Endodermal cell (in vitro differentiated cells): Measurements from ENCODE around the gene C1GALT1. TPM values are rescaled to one million over a fixed set of nuclear protein-coding genes. Genes with fewer than 3 reads are reported as not detected.
"Not testable (repeated sequence)": the region's sequence is repeated elsewhere in the genome, so short reads cannot be mapped to it uniquely, and the experiment has no call there.

ENCODE experiments used
- DNase-seq: peaks from one replicate; pipeline ENCODE4 v3.0.0-alpha.2; 2017
- H3K27ac ChIP-seq: 2 replicates; pipeline ENCODE4 v1.5.1; 2013; ENCODE audit warnings: mild to moderate bottlenecking, low read depth, low read length, moderate library complexity
- H3K27me3 ChIP-seq: 2 replicates; pipeline ENCODE4 v1.6.1; 2013; ENCODE audit warnings: mild to moderate bottlenecking, low read length, moderate library complexity; ENCODE audit not compliant: insufficient read depth, control insufficient read depth, poor library complexity, severe bottlenecking
- H3K36me3 ChIP-seq: 2 replicates; pipeline ENCODE4 v1.7.0; 2013; ENCODE audit warnings: mild to moderate bottlenecking, low read length, moderate library complexity; ENCODE audit not compliant: control insufficient read depth, insufficient read depth
- H3K4me1 ChIP-seq: one replicate; pipeline ENCODE4 v1.7.0; 2013; ENCODE audit warnings: low read length; ENCODE audit not compliant: control insufficient read depth, insufficient read depth
- H3K4me3 ChIP-seq: 2 replicates; pipeline ENCODE4 v1.5.1; 2013; ENCODE audit warnings: mild to moderate bottlenecking, low read length, moderate library complexity
- H3K9ac ChIP-seq: 2 replicates; pipeline ENCODE4 v1.6.1; 2013; ENCODE audit warnings: mild to moderate bottlenecking, low read length, moderate library complexity; ENCODE audit not compliant: poor library complexity, severe bottlenecking; ENCODE audit errors: extremely low read depth
- H3K9me3 ChIP-seq: 2 replicates; pipeline ENCODE4 v1.6.1; 2013; ENCODE audit warnings: mild to moderate bottlenecking, low read length, moderate library complexity; ENCODE audit not compliant: control insufficient read depth
- H3K27ac Mint-ChIP-seq: 2 replicates; pipeline ENCODE4 v1.8.0; 2020; ENCODE audit warnings: mixed read lengths
- H3K27me3 Mint-ChIP-seq: 2 replicates; pipeline ENCODE4 v1.8.0; 2021; ENCODE audit warnings: mild to moderate bottlenecking, mixed read lengths; ENCODE audit not compliant: insufficient read depth
- H3K36me3 Mint-ChIP-seq: 2 replicates; pipeline ENCODE4 v1.8.0; 2020; ENCODE audit warnings: low read depth, mixed read lengths
- H3K4me1 Mint-ChIP-seq: 2 replicates; pipeline ENCODE4 v1.8.0; 2020; ENCODE audit warnings: mixed read lengths
- H3K4me3 Mint-ChIP-seq: 2 replicates; pipeline ENCODE4 v1.8.0; 2020; ENCODE audit warnings: mild to moderate bottlenecking, moderate library complexity, mixed read lengths
- H3K9me3 Mint-ChIP-seq: 2 replicates; pipeline ENCODE4 v1.8.0; 2020; ENCODE audit warnings: mild to moderate bottlenecking, mixed read lengths
- CTCF ChIP-seq: fragments of 200-600 bp; sonication (generic); conservative IDR thresholded peaks from 2 replicates; pipeline ENCODE4 v1.5.0; 2021; ENCODE audit warnings: antibody characterized with exemption, mild to moderate bottlenecking
- WGBS, 2 experiments: methylation state at CpG; one replicate each; pipeline versions ENCODE4 v1.1.5 to v1.1.7; 2013; ENCODE audit warnings: missing lambda C conversion rate in 2 of 2, mixed read lengths in 1 of 2; ENCODE audit not compliant: insufficient coverage in 1 of 2, insufficient read length in 1 of 2; 5-methylcytosine and 5-hydroxymethylcytosine counted together
- long read RNA-seq, 4 experiments: library from polyadenylated mRNA in 2 of 4; library from RNA in 1 of 4; library from capped mRNA in 1 of 4; stranded (forward) in 3 of 4; unstranded in 1 of 4; transcript quantifications; one replicate each; pipeline ENCODE4 v2.0.0, GENCODE V29; 2020 to 2021; ENCODE audit warnings: inconsistent platforms in 1 of 4
- polyA plus RNA-seq, 2 experiments: library from polyadenylated mRNA; stranded (reverse); fragments of 50-300 nt; gene quantifications; one replicate each; pipeline ENCODE4 v1.2.3, GENCODE V29; 2013
- total RNA-seq, 2 donors: library from RNA; stranded (reverse); fragmentation: NEBNext Ultra II Directional in 1 of 2; extraction: Animal tissue kit (Norgen Biotek cat#: 25700) in 1 of 2; gene quantifications; 2 replicates in 1 of 2; 3 replicates in 1 of 2; pipeline ENCODE4 v1.2.1, GENCODE V29; 2021

Gene C1GALT1
- 100 to 1,000 TPM in 1 of 2 donors, 10 to 100 TPM in 1; 65.7 to 132 TPM for total RNA-seq
- polyA plus RNA-seq (2013, experiment 1 of 2) = 38.2 TPM
- polyA plus RNA-seq (2013, experiment 2 of 2) = 48.4 TPM
- long read RNA-seq, experiment 1, full-length matches to known transcripts = 9 of 33 reads
- long read RNA-seq, experiment 1, partial matches to known transcripts = 1 of 33 reads
- long read RNA-seq, experiment 1, other reads (novel, unspliced or antisense) = 23 of 33 reads
- long read RNA-seq, experiment 2, full-length matches to known transcripts = 78 of 96 reads
- long read RNA-seq, experiment 2, partial matches to known transcripts = 0 of 96 reads
- long read RNA-seq, experiment 2, other reads (novel, unspliced or antisense) = 18 of 96 reads
- long read RNA-seq, experiment 3, full-length matches to known transcripts = 95 of 146 reads
- long read RNA-seq, experiment 3, partial matches to known transcripts = 1 of 146 reads
- long read RNA-seq, experiment 3, other reads (novel, unspliced or antisense) = 50 of 146 reads
- long read RNA-seq, experiment 4, full-length matches to known transcripts = 35 of 55 reads
- long read RNA-seq, experiment 4, partial matches to known transcripts = 1 of 55 reads
- long read RNA-seq, experiment 4, other reads (novel, unspliced or antisense) = 19 of 55 reads

- TF ChIP-seq CTCF = peak; percentile 64
- Mint-ChIP-seq H3K36me3 (no peaks in the 10 kb centered on the region), H3K27ac (peak within 1 kb of the TSS; percentile 93), H3K27me3 (no peaks in the 10 kb centered on the region), H3K9me3 (no peaks in the 10 kb centered on the region), H3K4me3 (peak within 1 kb of the TSS; percentile 82), H3K4me1 (peaks cover 25% of the 10 kb centered on the region)
- H3K9ac ChIP-seq = peak within 1 kb of the TSS; percentile 86
- peak within 1 kb of the TSS; percentile 99 for H3K4me3 ChIP-seq
- H3K27me3 ChIP-seq = no peaks in the 10 kb centered on the region
- DNase-seq = peak; percentile 98
- H3K36me3 ChIP-seq = peaks cover 27% of the 10 kb centered on the region
- H3K4me1 ChIP-seq = no peaks in the 10 kb centered on the region
- peak within 1 kb of the TSS; percentile 84 for H3K27ac ChIP-seq
- WGBS, 2 experiments = 0% methylated on average over 11 to 82 of the region's 82 CpGs
- H3K9me3 ChIP-seq = no peaks in the 10 kb centered on the region
Observed at GRCh38 chr7:7182156-7183060, at the start of gene C1GALT1. Gene C1GALT1 (plus strand): TSS chr7:7182544. CDS start chr7:7234320, 51,776 bp downstream.

GRCh38 chr7:7134046-7134445 lies 48.3 kb upstream of the C1GALT1 start:
- no peak for TF ChIP-seq CTCF
- no peaks in the 10 kb centered on the region for H3K27me3 Mint-ChIP-seq
- H3K36me3 Mint-ChIP-seq = no peaks in the 10 kb centered on the region
- H3K9ac ChIP-seq = no peak overlapping the region
- peaks cover 2% of the 10 kb centered on the region for H3K4me1 ChIP-seq
- H3K36me3 ChIP-seq = peaks cover 6% of the 10 kb centered on the region
- H3K9me3 ChIP-seq = peaks cover 74% of the 10 kb centered on the region
- H3K27me3 ChIP-seq = no peaks in the 10 kb centered on the region
- H3K4me1 Mint-ChIP-seq = peaks cover 14% of the 10 kb centered on the region
- no peak for DNase-seq
- H3K27ac Mint-ChIP-seq = no peak overlapping the region
- H3K4me3 Mint-ChIP-seq = no peak overlapping the region
- H3K4me3 ChIP-seq = peak overlapping the region; percentile 13
- whole genome bisulfite sequencing, 2 experiments = 99% methylated on average over 2 of the region's 2 CpGs; no CpG with 5 or more reads in 1 of the 2 experiments
- H3K27ac ChIP-seq = no peak overlapping the region
- peaks cover 24% of the 10 kb centered on the region for H3K9me3 Mint-ChIP-seq

GRCh38 chr7:7135074-7135473 lies 47.3 kb upstream of the C1GALT1 start:
- Mint-ChIP-seq H3K4me3 (no peak overlapping the region), H3K27me3 (no peaks in the 10 kb centered on the region), H3K27ac (no peak overlapping the region), H3K36me3 (no peaks in the 10 kb centered on the region), H3K4me1 (peaks cover 14% of the 10 kb centered on the region), H3K9me3 (peaks cover 25% of the 10 kb centered on the region)
- Histone ChIP-seq H3K9me3 (peaks cover 80% of the 10 kb centered on the region), H3K27ac (no peak overlapping the region), H3K9ac (no peak overlapping the region), H3K4me1 (peaks cover 2% of the 10 kb centered on the region), H3K36me3 (peaks cover 6% of the 10 kb centered on the region), H3K27me3 (no peaks in the 10 kb centered on the region), H3K4me3 (peak overlapping the region; percentile 71)
- 92% methylated on average over 1 of the region's 1 CpG; no CpG with 5 or more reads in 1 of the 2 experiments for WGBS, 2 experiments
- no peak for DNase-seq
- no peak for TF ChIP-seq CTCF

GRCh38 chr7:7135924-7136323 lies 46.4 kb upstream of the C1GALT1 start:
- Mint-ChIP-seq H3K4me1 (peaks cover 10% of the 10 kb centered on the region), H3K9me3 (peaks cover 33% of the 10 kb centered on the region)
- H3K36me3 ChIP-seq, H3K9ac ChIP-seq, H3K4me1 ChIP-seq, H3K36me3 Mint-ChIP-seq, H3K27me3 Mint-ChIP-seq, H3K27me3 ChIP-seq, H3K4me3 Mint-ChIP-seq, H3K27ac ChIP-seq, DNase-seq, H3K27ac Mint-ChIP-seq: not testable (repeated sequence)
- peak overlapping the region; percentile 51 for H3K4me3 ChIP-seq
- 87% methylated on average over 1 of the region's 1 CpG; no CpG with 5 or more reads in 1 of the 2 experiments for WGBS, 2 experiments
- H3K9me3 ChIP-seq = peaks cover 80% of the 10 kb centered on the region
